NCI-H187 (cell line): Measurements from ENCODE around the gene FREY1.

Experiments used
- DNase-seq, 2 experiments: peaks; one replicate each; lab custom pipeline; 2025; lab: John Stamatoyannopoulos, UW

FREY1 gene

DNA sequence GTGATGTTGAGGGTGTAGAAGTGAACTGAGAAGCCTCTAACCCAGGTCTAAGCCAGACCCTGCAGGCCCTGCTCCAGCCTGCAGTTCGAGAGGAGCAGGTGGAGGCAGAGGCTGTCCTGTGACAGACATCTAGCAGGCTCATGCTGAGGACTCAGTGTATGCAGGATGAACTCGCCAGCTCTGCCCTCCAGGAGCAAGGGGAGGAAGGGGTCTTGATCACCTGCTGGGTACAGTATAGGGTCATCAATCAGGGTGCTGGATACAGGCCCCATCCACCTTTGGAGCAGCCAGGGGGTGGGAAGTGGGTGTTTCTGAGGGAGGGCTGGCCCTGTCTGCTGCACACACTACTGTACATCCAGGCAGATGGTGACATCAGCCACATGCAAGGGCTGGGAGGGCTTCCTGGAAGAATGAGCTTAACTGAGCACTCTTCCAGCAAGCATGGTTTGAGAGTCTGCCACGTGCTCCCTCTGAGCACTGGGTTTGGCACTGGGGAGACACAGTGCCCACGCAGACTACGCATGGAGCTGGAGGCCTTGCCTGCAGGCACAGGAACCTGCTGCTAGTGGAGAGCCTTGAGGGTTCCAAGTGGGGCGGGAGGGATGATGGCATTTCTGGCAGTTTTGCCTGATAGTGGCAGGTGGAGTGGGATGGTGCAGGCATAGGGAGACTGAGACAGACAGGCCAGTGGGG is 12.4 kb downstream of the FREY1 start:
- DNase-seq, result no peak

DNA sequence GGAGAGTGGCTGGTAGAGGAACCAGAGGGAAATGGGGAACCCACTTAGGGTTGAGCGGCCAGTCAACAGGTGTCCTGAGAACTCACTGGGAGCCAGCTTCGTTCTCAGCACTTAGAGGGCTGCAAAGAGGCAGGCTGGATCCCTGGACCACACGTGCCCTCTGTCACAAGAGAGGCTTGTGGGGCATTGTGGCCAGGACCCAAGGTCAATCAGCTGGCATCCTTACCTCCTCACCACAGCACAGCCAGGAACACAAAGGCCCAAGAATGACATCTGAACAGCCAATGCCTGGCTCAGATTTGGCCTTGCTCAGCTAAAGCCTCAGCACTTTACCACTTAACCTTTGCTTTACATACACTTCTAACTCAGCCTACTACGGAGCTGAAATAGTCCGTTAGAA is 14.2 kb downstream of the FREY1 start:
- no peak for DNase-seq

DNA sequence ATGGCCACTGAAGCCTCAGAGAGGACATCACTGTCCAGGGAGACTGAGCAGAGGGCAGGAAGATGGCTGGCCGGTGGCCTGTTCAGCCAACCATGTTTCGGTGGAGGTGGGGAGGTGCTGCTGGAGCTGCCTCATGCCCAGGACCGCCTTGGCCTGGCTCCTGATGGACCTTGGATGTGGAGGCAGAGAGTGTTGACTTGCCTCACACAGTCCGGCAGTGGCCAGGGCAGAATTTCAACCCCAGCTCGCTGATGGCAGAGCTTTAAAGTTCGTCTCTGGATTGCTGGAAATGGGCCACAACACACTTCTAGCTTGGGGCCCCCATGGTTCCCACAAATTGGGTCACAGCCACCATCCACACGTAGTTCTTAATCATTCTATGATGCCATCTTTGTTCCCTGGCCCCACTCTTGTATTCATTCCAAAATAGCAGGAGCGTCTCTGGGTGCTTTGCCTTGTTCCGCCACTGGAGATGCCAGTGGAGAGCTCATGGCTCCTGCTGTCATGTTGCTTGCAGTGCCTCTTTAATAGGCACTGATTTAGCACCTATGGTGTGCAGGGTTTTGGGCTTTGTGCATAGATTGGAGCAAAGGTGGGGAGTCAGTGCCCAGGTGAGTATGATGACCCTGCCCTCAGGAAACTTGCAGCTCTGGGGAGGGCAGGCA is 16.1 kb downstream of the FREY1 start:
- DNase-seq, result no peak

DNA sequence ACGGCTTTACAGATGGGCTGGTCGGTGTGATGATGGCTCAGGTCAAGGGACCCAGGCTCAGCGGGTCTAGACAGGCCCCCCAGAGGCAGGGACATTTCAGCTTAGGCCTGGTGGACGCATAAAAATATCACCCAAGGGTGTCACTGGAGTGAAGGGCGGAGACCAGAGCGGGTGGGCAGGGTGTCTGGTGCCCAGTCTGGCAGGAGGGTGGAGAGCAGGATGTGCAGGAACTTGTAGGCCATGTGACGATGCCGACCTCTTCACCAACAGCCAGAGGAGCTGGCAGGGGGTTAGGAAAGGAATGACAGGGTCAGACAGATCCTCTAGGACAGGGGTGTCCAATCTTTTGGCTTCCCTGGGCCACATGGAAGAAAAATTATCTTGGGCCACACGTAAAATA is 17.1 kb downstream of the FREY1 start:
- no peak for DNase-seq

DNA sequence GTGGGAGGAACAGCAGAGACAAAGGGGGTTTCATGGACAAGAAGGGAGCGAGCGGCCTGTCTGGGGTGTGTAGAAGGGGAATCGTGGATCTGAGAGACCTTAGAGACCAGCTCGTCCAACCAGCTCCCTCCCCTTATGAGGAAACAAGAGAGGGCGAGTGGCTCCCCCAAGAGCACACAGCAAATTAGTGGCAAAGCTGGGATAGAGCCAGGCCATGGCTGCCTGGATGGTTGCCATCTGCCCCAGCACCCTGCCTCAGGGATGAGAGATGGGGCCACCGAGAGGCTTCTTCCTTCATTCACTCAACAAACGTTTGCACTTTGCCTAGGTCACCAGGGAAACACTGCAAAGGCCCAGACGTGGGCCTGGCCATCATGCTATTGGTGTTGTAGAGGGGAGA is 17.5 kb downstream of the FREY1 start:
- DNase-seq, result no peak

DNA sequence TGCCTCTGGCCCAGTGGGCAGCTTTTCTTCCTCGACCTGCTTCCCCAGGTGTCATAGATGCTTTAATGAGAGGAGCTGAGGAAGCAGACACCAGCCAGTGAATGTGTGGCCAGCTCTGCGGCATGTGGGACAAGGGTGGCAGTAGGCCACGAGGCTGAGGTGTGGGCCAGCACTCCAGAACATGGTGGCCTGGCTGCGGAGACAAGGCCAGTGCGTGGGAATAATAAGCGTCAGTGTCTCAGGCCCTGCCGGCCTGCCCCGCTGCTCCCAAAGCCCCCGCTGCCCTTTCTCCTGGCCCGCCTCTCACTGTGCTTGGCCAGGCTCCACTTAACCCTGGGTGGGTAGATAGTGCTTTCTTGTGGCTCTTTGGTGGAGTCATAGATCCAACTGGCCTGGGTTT is 19.5 kb downstream of the FREY1 start:
- DNase-seq, result no peak

DNA sequence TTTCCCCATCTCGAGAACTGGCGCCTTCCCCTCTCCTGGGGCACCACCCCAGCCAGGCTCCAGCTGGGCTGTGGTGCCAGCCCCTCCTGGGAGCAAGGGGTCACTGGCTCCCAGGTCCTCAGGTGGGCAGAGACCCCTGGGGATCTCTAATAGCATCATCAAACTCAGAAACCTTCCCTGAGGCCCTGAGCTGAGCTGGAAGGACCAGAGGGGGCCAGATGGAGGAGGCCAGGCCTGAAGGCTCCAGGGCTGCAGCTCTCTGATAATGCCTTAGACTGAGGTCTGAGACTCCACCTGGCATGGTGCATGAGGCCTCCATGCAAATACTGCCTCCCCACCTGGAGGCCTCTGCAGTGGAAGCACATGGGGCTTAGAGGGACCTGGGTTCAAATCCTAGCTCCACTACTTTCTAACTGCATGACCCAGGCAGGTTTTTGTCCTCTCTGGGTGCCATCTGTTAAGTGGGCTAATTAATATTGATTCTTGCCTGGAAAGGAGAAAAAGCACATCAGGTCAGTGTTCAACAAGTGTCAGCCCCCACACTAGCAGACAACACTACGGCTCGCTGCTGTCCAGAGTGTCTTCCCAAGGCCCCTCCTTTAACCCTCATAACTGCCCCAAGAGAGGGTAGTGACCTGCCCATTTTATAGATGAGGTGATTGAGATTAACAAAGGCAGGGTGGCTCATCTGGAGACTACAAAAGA is 20.1 kb downstream of the FREY1 start:
- DNase-seq, result no peak

DNA sequence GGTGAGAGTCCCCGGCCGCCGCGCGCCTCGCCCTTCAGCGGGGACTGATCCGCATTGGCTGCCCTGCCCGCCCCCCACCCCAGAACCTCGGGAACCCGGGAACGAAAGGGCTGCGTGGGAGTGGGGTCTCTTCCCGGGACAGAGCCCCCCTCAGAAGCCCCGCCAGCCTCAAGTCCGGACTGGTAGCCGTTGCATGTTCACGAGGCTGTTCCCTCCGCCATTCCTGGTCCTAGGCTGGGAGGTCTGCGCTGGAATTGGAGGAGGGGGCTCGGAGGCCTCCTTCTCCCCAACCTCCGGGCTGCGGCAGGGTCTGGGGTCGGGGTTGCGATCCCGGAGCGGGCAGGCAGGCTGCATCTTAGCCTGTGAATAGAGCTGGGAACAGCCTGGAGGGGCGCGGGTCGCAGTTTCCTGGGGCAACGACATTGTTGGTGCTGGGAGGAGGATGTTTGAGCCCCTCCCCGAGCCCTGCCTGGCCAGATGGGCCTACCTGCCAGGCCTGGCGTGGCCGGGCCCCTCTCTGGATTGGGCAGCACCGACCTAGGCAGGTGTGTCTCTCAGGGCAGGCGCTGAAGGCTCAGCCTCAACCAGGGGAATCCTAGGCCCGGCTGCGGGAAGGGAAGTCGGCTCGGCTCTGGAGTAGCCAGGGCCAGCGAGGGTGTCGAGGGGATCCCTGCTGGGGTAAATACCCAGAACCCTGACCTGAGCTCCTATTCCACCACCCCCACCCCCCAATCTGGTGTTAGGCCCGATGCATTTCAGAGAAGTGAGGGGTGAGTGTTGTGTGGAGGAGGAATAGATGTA is 20.9 kb downstream of the FREY1 start:
- DNase-seq, result no peak

DNA sequence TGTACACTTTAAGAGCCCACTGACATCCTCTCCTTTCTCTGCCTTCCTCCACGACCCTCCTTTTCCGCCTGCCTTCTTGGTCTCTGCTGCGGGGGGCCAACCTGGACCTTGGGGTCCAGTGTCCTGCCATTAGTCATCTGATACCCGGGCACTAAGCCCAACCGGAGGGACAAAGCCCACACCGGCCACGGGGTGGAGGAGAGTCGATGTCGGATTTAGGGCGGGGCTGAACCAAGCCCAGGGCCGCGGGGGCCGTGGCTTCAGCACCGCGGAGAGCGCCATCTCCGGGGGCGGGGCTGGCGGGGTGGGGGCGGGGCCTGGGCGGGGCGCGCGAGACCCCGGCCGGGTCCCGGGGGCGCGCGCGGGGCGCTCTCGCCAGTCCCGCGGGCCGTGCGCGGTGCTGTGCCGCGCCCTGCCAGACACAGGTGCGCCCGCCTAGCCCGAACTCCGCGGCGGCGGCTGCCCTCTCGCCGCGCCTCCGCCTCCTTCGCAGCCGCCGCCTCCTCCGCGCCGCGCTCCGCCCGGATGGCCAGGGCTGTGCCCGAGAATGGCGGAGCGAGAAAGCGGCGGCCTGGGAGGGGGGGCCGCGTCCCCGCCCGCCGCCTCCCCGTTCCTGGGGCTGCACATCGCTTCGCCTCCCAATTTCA is 21.7 kb downstream of the FREY1 start, which contains the start of gene MAPK8IP1:
Gene MAPK8IP1, plus strand, starts transcription at position 378 of the 647 bp plus-strand sequence. Its CDS starts 170 bp downstream, at position 548.
- DNase-seq, result peak; percentile 36 to 77

DNA sequence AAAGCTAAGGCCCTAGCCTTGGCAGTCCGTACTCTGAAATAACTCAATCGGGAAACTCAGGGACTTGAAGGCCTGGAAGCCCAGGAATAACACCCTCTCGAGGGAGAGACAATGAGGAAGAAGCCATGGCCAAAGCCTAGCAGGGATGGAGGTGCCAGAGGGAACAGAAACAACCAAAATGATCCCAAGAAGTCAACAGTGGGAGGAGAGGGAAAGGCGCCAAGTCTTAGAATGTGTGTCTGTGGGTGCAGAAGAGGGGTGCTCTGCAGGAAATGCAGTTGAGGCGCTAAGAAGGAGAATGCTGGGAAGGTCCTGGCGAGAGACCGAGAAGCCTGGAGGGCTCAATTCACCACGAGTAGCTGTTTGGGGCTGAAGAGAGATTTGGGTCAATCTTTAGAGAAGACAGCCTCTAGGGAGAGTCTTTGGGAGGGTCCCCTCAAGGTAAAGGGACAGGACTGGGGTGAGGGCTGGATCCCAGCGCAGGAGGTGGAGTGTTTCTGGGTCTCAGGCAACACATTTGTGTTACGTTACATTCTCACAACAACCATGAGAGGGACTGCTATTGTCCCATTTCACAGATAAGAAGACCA is 22.4 kb downstream of the FREY1 start:
- no peak for DNase-seq

DNA sequence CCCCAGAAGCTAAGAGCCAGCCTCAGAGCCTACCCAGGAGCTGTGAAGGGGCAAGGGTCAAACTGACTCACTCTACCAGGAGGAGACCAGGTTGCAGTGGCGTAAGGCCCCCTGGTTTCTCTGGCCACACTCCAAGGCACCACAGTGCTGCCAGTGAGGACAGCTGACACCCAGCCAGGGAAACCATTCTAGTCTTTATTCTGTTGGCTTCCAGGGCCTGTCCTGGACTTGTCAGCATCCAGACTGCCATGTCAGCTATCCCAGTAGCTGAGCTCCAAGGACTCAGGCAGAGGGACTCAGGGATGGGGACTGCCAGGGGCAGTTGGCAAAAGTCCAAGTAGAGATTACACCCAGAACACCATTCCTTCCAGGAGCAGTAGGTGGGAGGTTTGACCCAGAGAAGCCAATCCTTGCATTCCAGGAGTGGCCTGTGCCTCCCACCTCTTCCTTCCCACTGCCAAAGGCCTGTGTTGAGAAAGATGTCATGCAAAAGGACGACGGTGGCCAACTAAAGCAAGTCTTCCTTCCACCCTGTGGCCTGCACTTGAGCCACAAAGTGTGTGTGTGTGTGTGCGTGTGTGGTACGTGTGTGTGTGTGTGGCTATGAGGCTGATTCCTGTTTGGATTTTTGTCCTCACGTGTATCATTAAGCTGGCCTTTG is 25.2 kb downstream of the FREY1 start:
- no peak for DNase-seq

DNA sequence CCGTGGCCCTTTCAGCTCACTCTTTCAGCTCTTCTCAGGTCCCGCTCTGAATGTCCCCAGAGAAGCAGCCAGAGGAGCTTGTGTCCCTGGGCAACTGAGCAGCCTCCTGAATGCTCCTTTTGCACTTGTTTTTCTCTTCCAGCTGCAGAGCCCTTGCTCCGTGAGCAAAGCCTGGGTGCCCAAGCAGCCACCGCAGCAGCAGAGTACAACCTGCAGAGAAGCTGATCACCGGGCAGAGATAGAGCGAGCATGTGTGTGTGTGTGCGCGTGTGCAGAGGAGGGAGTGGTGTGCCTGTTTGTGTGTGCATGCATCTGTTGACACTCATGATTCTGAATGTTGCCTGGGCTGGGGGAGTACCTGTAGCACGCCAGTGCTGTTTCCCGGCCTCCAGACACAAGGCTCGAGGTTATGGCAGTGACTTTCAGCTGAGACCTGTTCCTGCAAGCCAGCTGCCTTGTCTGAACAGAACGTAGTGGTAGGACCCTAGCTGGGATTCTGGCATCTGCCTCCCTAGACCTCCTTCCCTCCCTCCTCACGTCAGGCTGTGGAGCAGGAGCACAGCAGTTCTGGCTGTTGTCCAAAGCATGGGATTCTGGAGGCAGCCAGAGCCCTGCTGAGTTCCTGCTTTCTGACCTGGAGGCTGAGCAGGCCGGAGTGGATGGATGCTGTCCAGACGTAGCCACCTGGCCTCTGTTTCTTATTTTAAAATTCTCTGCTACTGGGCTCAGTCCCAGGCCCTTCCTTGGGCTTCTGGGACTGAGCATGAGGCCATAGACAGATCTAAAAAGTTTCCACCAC is 26.1 kb downstream of the FREY1 start:
- no peak for DNase-seq

DNA sequence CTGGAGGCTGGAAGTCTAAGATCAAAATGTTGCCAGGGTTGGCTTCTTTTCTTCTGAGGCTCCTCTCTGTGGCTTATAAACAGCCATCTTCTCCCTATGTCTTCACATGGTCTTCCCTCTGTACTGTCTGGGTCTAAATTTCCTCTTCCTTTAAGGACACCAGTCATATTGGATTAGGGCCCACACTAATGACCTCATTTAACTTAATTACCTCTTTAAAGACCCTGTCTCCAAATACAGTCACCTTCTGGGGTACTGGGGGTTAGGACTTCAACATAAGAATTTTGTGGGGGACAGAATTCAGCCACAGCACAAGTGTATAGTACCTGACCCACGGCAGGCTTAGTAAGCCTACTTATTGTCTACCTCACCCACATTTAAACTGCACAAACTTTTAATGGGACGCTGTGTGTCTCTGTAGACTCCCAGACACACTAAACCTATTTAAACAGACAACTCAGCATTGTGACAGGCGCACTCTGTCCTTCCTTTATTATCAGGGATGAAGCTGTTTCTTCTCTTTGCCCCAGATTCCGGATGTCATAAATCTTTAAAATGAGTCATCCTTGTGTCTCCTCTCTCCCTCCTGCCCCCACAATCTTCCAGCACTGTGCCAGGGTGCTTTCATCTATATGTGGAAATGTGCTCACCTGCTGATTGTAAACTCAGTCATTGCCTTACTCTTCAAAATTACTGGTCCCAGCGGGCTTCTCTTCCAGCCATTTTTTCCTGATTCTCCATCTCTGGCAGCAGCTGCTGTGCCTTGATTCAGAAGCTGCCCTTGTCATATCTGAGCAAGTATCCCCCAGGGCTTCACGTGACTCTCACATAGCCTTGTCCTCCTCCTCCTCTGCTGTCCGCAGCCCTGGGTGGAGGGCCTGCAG is 27.0 kb downstream of the FREY1 start:
- no peak for DNase-seq

DNA sequence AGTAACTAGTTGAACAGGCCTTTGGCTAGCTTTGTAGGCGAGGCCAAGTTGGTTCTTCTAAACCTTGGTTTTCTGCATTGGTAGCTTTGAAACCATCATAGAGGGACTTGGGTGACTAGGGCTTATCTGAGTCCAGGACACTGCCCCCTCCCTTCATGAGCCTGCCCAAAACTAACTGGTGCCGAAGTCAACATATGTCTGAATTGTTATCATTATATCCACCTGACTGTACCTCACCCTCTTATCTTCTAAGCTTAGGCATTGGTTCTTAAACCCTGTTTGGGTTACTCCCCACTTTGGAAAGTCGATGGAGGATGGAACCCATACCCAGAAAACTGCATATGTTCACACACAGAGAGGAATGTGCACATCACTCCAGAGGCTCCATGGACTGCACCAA is 29.2 kb downstream of the FREY1 start:
- no peak for DNase-seq

DNA sequence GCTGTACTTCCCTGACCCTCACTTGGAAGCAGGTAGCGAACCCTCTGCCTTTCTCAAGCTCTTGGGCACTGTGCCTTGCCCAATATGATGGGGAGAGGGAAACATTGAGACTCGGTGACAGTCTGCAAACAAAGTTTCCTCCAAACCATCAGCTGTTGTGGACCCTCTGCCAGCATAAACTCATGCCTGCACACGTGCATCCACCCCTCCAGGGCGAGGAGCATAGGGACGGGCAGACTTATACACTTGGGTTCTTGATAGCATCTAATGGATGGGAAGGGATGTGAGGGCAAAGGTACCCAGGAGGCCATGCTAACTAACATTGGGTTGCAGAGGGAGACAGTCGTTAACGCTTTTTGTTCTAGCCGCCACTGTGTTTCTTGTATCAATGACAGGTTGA is 29.9 kb downstream of the FREY1 start:
- no peak for DNase-seq

DNA sequence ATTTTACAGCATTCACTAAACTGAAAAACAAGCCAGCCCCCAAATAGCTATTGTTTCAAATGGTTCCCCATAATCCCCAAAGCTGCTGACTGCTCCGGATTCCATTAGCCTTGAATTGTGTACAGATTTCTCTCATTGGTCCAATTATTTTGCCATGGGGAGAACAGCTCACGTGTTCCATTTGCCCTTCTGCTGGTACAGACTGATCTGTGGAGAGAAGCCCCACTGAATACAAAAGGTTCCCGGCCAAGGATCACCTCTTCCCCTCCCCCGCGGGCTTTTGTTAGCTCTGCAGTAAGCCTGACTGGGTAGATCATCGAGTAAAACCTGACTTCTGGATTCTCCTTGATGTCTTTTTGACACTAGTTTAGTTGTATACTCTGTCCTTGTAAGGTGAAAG is 30.7 kb downstream of the FREY1 start:
- no peak for DNase-seq

DNA sequence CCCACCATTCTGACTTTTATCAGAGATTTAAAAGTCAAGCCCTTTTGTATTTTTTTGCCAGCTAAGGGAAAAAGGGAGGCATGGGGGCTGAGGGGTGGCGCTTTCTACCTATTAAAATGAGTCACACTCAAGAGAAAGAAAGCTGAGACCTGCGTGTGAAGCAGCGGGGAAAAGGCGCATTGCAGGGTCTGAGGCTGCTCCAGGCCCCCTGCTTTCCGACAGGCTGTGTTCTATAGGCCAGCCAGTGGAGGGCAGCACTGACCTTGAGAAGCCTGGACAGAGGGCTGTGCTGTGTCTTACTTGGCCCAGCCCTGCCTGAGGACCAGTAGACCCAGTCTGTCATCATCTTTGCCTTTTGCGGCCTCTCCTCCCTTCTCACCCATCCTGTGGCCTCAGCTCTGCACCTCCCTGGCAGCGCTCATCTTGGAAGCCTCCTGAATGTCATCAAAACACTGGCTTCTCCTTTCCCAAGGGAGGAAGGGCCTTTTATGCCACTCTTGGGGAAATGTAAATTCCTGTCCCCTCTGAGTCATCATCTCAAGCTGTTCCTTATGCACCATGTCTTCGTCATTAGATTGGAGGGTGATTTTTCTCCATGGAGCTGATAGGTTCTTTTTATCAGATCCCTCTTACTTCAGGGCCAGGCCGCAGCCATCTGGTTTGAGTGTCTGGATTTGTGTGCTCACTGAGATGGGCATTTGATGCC is 34.3 kb downstream of the FREY1 start:
- DNase-seq, result peak in 1 of 2 experiments; percentile 44

DNA sequence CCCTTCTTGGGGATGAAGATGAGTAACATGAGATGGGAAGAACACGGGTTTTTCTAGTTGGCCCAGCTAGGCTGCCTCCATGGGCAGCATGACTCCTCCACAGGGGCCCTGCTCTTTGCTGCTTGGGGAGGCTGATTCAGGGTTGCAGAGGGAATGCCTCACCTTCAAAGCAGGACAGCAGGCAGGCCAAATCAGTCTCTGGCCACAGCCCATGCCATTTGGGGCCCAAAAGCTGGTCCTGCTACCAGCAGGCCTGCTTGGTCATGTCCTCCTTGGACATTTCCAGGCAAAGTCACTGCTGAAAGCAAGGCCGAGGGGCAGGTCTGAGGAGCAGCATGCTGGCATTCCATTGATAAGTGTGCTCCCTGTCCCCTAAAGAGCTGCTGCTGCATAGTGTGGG is 35.4 kb downstream of the FREY1 start:
- DNase-seq, result no peak
